IPS-11a (cell line): ENCODE measurements around the gene SIK3.
"Not testable (repeated sequence)": the region's sequence is repeated elsewhere in the genome, so short reads cannot be mapped to it uniquely, and the experiment has no call there.

Source experiments
- H3K4me3 ChIP-seq: one replicate; pipeline ENCODE4 v1.5.1; 2013; ENCODE audit warnings: low read depth, low read length, control low read depth

The SIK3 gene

DNA sequence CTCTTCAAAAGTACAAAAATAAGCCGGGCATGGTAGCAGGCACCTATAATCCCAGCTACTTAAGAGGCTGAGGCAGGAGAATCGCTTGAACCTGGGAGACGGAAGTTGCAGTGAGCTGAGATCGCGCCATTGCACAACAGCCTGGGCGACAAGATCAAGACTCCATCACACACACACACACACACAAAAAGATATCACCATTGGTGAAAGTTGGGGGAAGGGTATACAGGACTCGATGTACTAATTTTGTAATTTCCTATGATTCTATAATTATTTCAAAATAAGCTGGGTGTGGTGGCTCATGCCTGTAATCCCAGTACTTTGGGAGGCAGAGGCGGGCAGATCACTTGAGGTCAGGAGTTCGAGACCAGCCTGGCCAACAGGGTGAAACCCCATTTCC, 48.1 kb downstream of the SIK3 start:
- H3K4me3 ChIP-seq, result not testable (repeated sequence)

DNA sequence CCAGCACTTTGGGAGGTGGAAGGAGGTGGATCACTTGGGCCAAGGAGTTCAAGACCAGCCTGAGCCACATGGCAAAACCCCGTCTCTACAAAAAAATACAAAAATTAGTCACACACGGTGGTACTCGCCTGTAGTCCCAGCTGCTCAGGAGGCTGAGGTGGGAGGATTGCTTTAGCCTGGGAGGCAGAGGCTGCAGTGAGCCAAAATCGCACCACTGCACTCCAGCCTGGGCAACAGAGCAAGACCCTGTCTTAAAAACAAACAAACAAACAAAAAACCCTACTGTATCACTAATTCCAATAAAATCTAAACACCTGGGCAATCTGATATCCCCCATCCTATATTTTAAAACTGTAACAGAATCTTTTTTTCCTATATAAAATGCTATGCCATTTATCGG, 51.6 kb downstream of the SIK3 start:
- not testable (repeated sequence) for H3K4me3 ChIP-seq

DNA sequence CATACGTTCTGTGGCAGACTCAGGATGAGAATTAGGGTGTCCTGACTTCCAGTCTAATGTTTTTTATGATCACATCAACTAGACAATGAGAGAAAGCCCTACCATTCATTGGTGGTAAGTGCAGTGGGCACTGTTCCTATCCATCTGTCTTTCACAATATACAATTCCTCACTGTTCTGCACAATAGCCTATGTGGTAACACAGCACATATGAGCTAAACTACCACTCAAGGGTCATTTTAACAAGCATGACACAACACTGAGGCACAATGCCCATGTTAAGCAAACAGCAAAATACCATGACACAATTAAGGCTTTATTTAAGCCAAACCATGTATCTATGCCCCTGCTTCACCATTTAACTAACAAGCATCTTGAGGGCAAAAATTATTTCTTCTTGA, 52.3 kb downstream of the SIK3 start:
- H3K4me3 ChIP-seq, result no peak overlapping the region

DNA sequence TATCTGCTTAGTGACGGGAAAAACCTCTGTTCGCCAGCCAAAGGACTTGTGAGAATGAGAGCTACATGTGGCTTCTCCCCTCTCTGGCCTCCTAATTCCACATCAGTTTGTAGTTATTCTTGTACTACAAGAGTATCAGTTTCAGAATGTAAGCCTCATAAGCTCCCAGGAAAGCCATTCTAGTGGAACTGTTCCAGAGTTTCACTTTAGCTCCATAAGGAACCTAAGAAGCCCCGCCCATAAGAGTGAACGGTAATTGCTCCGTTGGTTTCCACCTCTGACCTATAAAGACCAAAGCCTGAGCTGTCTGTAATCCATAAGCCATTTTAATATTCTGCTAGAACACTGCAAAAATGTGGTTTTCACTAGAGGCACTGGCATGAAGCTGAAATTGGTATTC, 53.0 kb downstream of the SIK3 start:
- H3K4me3 ChIP-seq, result no peak overlapping the region

DNA sequence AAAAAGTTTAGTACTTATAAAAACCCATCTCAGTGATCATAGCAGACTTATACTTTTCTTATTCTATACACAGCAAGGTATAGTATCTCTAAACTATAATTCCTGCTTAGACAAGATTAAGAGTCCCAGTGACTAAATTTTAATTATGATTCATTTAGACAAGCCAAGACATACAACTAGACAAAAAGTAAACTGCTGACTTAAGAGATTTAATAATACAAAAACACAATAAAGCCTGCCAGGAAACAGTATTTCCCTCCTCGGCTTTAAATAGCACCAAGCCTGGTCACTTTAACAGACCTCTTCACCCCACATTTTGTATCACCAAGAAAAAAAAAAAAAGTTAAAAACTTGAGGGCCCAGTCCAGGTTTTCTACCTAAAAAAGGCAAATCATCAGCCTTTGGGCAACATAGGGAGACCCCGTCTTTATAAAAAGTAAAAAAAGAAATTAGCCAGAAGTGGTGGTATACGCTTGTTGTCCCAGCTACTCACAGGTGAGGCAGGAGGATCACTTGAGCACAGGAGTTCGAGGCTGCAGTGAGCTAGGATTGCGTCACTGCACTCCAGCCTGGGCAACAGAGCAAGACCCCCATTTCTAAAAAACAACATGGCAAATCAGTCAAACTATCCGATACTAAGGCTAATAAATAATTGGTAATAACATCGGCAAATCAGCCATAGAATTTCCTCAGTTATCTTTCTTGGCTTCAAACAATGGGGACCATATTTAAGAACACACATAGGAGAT, 53.8 kb downstream of the SIK3 start:
- no peak overlapping the region for H3K4me3 ChIP-seq

DNA sequence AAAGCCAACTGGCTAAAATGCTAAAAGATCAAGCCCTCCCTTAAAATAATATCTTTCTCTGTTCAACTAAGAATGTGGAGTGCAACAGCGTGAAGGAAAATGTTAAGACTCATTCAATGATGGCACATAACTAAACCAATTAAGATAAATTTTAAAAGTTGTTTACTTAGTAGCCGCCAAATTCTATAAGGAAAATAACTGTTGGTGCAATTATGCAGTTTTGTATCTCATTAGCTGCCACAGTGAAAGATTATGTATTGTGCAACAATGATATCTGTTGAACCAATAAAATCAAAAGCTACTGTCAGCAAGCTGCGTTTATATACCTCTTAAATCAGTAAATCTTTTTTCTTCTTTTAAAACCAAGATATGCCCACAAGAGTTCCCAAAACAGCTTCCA, 55.5 kb downstream of the SIK3 start:
- H3K4me3 ChIP-seq, result no peak overlapping the region

DNA sequence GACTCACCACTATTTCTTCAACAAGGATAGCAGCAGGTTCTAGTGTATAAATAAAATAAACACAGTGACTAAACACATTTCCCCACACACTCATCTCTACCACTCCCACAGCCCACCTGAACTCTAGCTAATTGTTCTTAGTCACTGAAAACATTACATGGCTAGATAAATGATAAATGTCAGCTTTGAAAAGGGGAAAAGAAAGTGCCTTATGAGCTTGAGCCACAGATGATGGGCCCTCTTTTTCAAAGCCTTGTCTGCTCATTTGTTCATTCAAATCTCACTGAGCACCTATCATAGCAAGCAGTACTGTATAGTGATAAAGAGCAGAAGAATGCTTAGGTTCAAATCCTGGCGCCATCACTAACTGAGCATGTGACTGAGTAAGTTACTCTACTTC, 58.3 kb downstream of the SIK3 start:
- H3K4me3 ChIP-seq, result no peak overlapping the region

DNA sequence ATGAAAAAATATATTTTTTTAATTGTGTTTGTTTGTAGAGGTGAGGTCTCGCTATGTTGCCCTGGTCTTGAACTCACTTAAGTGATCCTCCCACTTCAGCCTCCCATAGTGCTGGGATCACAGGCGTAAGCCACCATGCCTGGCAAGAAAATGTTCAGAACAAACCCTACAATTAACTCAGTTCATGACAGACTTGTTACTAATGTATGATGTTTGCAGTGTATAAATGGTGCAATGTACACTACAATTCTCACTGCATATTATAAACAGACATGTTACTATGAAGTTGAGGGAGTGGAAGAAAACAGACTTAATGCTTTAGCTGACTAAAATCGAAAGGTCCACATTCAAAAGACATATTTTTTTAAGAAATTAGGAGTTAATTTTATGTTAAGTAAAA, 59.0 kb downstream of the SIK3 start:
- no peak overlapping the region for H3K4me3 ChIP-seq

DNA sequence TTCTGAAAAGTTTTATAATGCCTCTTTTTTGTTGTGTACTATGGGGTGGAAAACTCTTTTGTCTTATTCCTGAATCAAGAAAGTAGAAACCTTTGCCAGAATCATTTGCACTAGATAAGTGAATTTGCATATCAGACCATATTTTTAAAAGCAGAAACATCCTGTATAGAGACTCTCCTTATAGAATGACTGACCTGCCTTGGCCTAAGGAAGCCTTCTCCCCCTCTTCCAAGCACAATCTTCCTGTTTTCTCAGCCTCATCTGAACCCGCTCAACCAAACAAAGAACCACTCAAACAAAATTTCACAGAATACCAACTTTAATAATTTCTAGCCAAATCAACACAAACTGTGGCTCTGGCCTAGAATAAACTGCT, 60.3 kb downstream of the SIK3 start:
- H3K4me3 ChIP-seq, result no peak overlapping the region

DNA sequence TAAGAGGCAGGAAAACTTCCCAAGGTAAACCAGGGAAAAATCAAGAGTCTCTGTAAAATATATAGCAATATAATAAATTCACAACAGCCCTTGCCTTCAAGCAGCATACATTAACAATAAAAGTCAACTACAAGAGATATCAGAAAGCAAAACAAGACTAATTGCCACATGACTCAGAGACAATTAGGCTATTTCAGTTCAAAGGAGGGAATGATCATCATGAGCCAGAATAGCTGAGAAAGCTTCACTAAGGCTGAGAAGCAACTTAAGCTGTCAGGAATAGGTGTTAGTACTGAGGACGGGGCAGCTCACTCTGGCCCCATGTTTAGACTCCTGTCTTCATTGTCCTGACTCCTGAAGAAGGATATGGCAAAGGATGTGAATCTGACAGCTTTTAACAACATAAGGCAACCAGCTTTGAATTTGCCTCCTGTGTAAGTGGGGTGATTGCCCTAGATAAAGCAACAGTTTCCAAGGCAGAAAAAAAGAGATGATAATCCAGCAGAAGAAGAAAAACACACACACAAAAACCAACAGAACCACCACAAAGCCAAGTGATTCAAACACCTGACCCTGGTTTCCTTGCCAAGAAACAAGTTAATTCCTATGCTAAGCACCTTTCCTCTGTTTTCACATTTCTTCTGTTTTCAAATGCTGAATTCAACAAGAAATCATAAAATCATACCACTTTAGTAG, 60.8 kb downstream of the SIK3 start:
- H3K4me3 ChIP-seq, result no peak overlapping the region

DNA sequence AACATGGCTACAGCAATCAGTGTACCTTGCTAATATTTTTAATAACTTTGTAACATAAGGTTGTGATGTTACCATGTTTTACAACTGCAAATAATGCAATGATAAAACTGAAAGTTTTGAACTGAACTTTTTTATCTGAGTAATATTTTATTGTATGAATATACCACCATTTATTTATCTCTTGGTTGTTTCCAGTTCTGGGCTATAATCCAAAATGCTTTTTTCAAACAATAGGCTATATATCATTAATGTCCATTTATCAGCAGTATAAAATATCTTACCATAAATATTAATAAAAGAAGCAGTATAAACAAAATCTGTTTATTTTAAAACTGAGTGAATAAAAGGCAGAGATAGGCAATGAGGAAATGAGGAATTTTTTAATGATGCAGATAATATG, 63.3 kb downstream of the SIK3 start:
- H3K4me3 ChIP-seq, result no peak overlapping the region

DNA sequence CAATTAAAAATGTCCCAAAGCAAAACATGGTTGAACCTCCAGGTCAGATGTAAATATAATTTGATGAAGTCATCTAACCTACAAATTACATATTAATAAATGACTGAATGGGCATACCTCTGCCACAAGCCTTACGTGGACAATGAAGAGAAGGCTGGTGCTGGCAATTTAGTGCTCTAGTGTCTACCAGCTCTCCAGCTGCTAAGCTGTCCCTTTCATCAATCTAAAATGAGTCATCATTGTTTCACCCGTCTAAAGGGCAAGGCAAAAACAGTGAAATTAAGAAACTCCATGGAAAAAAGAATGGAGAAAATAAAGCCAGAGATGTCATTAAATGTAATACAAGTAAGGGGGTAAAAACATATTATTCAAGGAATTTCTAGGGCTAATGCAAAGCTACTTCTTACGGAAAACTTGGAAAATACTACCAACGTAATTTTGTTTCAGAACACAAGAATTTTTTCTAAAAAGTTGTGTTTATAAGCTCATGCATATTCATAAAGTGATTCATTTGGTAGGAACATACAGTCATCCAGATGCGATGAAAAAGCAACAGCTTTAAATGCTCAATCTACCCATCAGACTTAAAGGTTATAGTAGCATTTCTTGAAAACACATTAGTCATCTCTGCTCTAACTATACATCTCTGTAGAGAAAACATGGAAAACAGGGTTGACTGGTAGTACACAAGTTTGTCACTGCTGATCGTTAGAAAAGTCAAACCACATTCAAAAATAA, 71.5 kb downstream of the SIK3 start:
- H3K4me3 ChIP-seq, result no peak overlapping the region

DNA sequence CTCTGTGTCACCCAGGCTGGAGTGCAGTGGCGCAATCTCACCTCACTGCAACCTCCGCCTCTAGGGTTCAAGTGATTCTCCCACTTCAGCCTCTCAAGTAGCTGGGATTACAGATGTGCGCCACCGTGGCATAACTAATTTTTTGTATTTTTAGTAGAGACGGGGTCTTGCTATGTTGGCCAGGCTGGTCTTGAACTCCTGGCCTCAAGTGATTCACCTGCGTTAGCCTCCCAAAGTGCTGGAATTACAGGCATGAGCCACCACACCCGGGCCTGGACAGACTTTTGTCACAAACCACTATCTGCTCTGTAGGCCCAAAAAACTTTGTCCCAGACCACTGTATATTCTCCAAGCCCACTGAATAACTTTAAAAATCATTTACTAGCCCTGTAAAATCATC, 74.5 kb downstream of the SIK3 start:
- H3K4me3 ChIP-seq, result not testable (repeated sequence)

DNA sequence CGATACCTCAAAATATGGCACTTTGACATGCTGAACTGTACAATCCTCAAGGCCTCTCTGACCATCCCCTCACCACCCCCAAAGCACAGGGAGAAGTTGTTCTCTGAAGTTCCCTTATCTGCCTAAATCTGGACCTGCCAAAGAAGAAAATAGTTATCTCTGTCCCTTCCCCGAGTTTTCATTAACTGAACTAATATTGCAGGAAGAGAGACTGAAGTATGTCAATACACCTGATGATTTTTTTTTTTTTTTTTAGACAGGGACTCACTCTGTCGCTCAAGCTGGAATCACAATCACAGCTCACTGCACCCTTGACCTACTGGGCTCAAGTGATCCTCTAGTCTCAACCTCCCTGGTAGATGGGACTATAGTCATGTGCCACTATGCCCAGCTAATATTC, 75.0 kb downstream of the SIK3 start:
- H3K4me3 ChIP-seq, result no peak overlapping the region

DNA sequence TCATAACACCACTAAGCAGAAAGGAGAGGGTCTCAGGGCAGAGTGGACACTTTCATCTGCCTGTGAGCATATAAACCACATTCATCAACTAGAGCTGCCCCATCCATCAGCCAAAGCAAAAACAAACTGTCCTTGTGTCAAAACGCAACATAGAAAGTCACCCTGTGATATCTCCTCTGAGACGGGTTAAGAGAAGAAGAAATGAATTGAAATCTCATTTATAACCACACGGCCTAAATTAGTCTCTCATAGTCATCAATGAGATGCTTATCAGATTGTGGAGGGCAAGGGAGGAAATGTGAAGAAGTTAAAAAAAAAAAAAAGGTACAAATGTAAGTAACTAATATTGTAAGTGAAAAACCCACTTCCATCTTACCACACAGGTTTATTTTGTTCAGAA, 75.7 kb downstream of the SIK3 start:
- no peak overlapping the region for H3K4me3 ChIP-seq

DNA sequence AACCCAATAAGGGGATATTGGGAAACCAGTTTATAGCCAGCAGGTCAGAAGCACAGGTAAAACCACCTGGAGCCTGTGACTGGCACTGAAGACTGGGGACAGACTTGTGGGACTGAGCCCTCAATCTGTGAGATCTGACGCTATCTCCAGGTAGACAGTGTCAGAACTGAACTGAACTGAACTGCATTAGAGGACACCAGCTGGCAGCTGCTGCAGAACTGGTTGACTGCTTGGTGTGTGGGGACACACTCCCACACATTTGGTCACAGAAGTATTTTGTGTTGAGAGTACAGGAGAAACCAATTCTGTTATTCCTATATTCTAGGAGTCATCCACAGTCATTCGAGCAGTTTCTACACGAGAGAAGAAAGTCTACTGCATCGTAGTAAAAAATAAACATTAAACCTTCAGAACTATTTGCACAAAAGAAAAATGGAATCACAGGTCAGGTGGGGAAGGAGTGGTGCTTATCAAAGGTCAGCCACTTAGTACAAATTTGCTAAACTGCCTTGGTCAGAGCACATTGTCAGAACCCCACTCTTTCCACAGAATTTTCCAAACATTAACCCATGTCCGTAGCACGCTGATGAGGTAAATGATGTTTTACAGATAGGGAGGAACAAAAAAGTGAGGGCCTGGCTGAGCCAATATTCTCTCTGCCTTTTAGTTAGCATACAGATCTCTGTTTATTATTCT, 77.2 kb downstream of the SIK3 start:
- no peak overlapping the region for H3K4me3 ChIP-seq

DNA sequence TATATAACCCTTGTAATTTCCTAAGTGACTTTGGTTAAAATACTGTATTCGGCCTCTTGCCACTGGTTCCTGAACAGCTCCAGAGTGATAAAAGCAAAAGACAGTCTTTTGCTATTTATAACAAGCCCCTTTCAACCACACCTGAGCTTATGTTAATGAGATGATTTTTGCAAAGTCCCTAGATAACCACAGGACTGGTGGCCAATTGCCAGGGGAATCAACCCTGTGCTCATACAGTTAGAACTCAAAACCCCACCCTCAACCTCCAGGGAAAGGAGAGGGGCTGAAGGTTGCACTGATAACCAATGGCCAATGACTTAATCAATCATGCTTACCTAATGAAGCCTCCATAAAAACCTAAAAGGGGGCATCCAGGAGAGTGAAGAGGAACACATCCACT, 77.9 kb downstream of the SIK3 start:
- no peak overlapping the region for H3K4me3 ChIP-seq

DNA sequence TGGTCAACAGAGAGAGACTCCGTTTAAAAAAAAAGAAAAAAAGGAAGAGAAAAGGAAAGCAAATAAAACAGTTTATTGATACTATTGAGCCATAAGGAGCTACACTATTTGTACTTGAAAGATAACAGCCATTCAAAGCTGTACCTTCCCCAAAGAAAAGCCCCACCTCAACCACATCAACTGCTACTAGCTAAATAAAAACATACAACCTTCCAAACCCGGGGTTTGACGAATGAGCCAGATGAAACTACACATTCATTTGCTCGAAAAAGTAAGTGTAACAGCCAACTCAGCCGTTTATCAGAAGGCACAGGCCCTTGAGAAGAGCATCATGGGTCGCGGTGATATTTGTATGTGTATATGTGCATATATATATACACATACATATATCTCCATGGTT, 78.4 kb downstream of the SIK3 start:
- H3K4me3 ChIP-seq, result no peak overlapping the region

DNA sequence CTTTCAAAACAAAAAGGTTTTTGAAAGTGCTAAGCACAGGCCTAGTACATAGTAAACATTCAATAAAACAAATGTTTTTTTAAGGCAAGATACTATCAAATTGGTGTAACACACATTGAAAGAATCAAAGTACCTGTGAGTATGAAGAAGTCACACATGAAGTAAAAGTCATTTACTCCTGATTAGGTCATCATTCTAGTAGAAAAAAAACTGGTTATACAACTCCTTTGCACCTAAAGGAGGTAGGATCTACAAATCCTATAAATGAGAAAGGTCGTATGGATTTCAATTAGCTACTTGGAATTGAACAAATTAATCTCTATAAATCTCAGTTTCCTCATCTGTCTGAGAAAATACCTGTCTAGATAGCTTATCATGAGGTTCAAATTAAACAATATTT, 80.8 kb downstream of the SIK3 start:
- H3K4me3 ChIP-seq, result no peak overlapping the region

DNA sequence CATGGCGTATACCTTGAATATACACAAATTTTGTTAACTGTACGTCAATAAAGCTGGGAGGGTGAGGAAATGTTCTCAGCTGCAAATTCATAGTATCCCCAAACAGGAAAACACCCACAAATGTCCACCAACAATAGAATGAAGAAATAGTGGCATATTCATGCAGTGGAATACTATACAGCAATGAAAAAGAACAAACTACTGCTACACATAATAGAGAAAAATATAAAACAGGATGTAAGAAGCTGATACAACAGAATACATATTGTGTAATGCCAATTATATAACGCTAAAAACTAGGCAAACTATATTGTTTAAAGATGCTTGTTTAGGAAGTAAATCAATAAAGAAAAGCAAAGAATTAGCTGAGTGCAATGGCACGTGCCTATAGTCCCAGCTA, 81.5 kb downstream of the SIK3 start:
- H3K4me3 ChIP-seq, result no peak overlapping the region

DNA sequence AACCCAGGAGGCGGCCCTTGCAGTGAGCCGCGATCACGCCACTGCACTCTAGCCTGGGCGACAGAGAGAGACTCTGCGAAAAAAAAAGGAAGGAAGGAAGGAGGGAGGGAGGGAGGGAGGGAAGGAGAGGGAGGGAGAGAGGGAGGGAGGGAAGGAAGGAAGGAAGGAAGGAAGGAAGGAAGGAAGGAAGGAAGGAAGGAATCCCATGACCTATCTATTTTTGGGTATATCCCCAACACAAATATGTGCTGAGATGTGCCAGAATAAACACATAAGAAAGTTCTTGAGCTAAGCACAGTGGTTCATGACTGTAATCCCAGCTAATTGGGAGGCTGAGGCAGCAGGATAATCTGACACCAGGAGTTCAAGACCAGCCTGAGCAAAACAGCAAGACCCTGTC, 82.0 kb downstream of the SIK3 start:
- H3K4me3 ChIP-seq, result no peak overlapping the region

DNA sequence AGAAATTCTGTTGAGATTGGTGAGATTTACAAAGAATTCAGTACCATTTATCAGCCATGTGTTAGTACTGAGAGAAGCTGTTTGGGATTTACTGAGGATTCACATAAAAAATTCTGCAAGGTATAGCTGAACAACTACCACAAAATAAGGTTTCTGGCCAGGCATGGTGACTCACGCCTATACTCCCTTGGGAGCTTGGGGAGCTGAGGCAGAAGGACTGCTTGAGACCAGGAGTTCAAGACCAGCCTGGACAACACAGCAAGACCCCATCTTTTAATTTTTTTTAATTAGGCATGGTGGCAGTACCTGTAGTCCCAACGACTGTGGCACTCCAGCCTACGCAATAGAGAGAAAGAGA, 86.7 kb downstream of the SIK3 start:
- H3K4me3 ChIP-seq, result no peak overlapping the region
